Endodermal cell (in vitro differentiated cells): ENCODE data around the gene AEBP1. TPM values are rescaled to one million over a fixed set of nuclear protein-coding genes. Genes with fewer than 3 reads are reported as not detected.

Experiments used
- DNase-seq: peaks from one replicate; pipeline ENCODE4 v3.0.0-alpha.2; 2017
- H3K27ac ChIP-seq: 2 replicates; pipeline ENCODE4 v1.5.1; 2013; ENCODE audit warnings: mild to moderate bottlenecking, low read depth, low read length, moderate library complexity
- H3K27me3 ChIP-seq: 2 replicates; pipeline ENCODE4 v1.6.1; 2013; ENCODE audit warnings: mild to moderate bottlenecking, low read length, moderate library complexity; ENCODE audit not compliant: insufficient read depth, control insufficient read depth, poor library complexity, severe bottlenecking
- H3K36me3 ChIP-seq: 2 replicates; pipeline ENCODE4 v1.7.0; 2013; ENCODE audit warnings: mild to moderate bottlenecking, low read length, moderate library complexity; ENCODE audit not compliant: control insufficient read depth, insufficient read depth
- H3K4me1 ChIP-seq: one replicate; pipeline ENCODE4 v1.7.0; 2013; ENCODE audit warnings: low read length; ENCODE audit not compliant: control insufficient read depth, insufficient read depth
- H3K4me3 ChIP-seq: 2 replicates; pipeline ENCODE4 v1.5.1; 2013; ENCODE audit warnings: mild to moderate bottlenecking, low read length, moderate library complexity
- H3K9ac ChIP-seq: 2 replicates; pipeline ENCODE4 v1.6.1; 2013; ENCODE audit warnings: mild to moderate bottlenecking, low read length, moderate library complexity; ENCODE audit not compliant: poor library complexity, severe bottlenecking; ENCODE audit errors: extremely low read depth
- H3K9me3 ChIP-seq: 2 replicates; pipeline ENCODE4 v1.6.1; 2013; ENCODE audit warnings: mild to moderate bottlenecking, low read length, moderate library complexity; ENCODE audit not compliant: control insufficient read depth
- H3K27ac Mint-ChIP-seq: 2 replicates; pipeline ENCODE4 v1.8.0; 2020; ENCODE audit warnings: mixed read lengths
- H3K27me3 Mint-ChIP-seq: 2 replicates; pipeline ENCODE4 v1.8.0; 2021; ENCODE audit warnings: mild to moderate bottlenecking, mixed read lengths; ENCODE audit not compliant: insufficient read depth
- H3K36me3 Mint-ChIP-seq: 2 replicates; pipeline ENCODE4 v1.8.0; 2020; ENCODE audit warnings: low read depth, mixed read lengths
- H3K4me1 Mint-ChIP-seq: 2 replicates; pipeline ENCODE4 v1.8.0; 2020; ENCODE audit warnings: mixed read lengths
- H3K4me3 Mint-ChIP-seq: 2 replicates; pipeline ENCODE4 v1.8.0; 2020; ENCODE audit warnings: mild to moderate bottlenecking, moderate library complexity, mixed read lengths
- H3K9me3 Mint-ChIP-seq: 2 replicates; pipeline ENCODE4 v1.8.0; 2020; ENCODE audit warnings: mild to moderate bottlenecking, mixed read lengths
- WGBS, 2 experiments: methylation state at CpG; one replicate each; pipeline versions ENCODE4 v1.1.5 to v1.1.7; 2013; ENCODE audit warnings: missing lambda C conversion rate in 2 of 2, mixed read lengths in 1 of 2; ENCODE audit not compliant: insufficient coverage in 1 of 2, insufficient read length in 1 of 2; 5-methylcytosine and 5-hydroxymethylcytosine counted together
- total RNA-seq, 2 donors: library from RNA; stranded (reverse); fragmentation: NEBNext Ultra II Directional in 1 of 2; extraction: Animal tissue kit (Norgen Biotek cat#: 25700) in 1 of 2; gene quantifications; 2 replicates in 1 of 2; 3 replicates in 1 of 2; pipeline ENCODE4 v1.2.1, GENCODE V29; 2021
- TF ChIP-seq, protein P1 (sequence below): fragments of 200-600 bp; sonication (generic); conservative IDR thresholded peaks from 2 replicates; pipeline ENCODE4 v1.5.0; 2021; ENCODE audit warnings: antibody characterized with exemption, mild to moderate bottlenecking

The AEBP1 gene
- total RNA-seq, 2 donors from 2014 or later = 55.2 to 65.8 TPM

- Mint-ChIP-seq H3K27ac (no peak overlapping the region), H3K9me3 (no peaks in the 10 kb centered on the region), H3K27me3 (peaks cover 6% of the 10 kb centered on the region), H3K4me3 (no peak overlapping the region), H3K4me1 (peaks cover 4% of the 10 kb centered on the region), H3K36me3 (no peaks in the 10 kb centered on the region)
- DNase-seq = no peak
- Histone ChIP-seq H3K27ac (no peak overlapping the region), H3K27me3 (no peaks in the 10 kb centered on the region), H3K4me3 (no peak overlapping the region), H3K9me3 (no peaks in the 10 kb centered on the region), H3K9ac (no peak overlapping the region), H3K36me3 (no peaks in the 10 kb centered on the region), H3K4me1 (no peaks in the 10 kb centered on the region)
- 84 to 86% methylated on average over 4 to 8 of the region's 8 CpGs for WGBS, 2 experiments
- TF ChIP-seq, protein P1, sequence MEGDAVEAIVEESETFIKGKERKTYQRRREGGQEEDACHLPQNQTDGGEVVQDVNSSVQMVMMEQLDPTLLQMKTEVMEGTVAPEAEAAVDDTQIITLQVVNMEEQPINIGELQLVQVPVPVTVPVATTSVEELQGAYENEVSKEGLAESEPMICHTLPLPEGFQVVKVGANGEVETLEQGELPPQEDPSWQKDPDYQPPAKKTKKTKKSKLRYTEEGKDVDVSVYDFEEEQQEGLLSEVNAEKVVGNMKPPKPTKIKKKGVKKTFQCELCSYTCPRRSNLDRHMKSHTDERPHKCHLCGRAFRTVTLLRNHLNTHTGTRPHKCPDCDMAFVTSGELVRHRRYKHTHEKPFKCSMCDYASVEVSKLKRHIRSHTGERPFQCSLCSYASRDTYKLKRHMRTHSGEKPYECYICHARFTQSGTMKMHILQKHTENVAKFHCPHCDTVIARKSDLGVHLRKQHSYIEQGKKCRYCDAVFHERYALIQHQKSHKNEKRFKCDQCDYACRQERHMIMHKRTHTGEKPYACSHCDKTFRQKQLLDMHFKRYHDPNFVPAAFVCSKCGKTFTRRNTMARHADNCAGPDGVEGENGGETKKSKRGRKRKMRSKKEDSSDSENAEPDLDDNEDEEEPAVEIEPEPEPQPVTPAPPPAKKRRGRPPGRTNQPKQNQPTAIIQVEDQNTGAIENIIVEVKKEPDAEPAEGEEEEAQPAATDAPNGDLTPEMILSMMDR = no peak
Observed at GRCh38 chr7:44096326-44096881, 7.7 kb upstream of the AEBP1 start.

DNA sequence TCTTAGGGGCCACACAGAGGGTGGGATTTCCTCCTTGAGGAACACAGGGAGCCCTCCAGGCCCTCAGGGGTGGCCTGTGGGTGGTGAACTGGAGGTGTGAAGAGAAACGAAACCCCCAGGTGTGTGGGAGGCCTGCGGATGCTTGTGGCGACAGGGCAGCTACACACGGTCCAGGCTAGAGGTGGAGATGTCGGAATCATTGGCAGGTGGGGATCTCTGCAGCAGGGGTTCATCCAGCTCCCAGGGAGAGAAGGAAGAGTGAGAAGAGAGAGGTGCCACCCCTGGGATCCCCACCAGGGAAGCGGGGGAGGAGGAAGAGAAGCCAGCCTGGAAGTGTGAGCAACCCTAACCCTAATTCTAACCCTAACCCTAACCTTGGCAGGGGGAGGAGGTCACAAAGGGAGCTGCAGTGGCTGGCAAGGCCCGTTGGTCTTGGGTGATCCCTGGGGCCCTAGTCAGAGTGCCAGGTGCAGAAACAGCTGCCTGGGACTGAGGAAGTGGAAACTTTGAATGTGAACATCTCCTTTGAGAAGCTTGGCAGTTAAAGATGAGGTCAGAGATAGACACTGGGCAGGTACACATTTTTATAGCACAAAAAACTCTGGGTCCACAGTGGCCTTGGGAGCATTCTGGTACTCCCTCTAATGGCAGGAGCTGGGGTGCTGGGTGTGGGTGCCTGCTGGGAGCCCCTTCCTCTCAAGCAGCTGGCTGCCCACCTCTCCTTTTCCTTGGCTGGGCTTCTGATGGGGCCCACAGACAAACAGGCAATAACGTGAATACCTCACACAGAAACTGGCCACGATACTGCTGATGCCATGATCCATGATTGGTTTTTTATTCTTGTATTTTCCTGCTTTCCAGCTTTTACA, 6.8 kb upstream of the AEBP1 start:
- Histone ChIP-seq H3K4me3 (no peak overlapping the region), H3K27ac (no peak overlapping the region), H3K27me3 (no peaks in the 10 kb centered on the region), H3K36me3 (no peaks in the 10 kb centered on the region), H3K9me3 (no peaks in the 10 kb centered on the region), H3K9ac (no peak overlapping the region), H3K4me1 (no peaks in the 10 kb centered on the region)
- peaks cover 1% of the 10 kb centered on the region for H3K4me1 Mint-ChIP-seq
- 89 to 96% methylated on average over 4 to 8 of the region's 9 CpGs for WGBS, 2 experiments
- no peaks in the 10 kb centered on the region for H3K36me3 Mint-ChIP-seq
- no peak overlapping the region for H3K27ac Mint-ChIP-seq
- no peak overlapping the region for H3K4me3 Mint-ChIP-seq
- no peak for DNase-seq
- no peaks in the 10 kb centered on the region for H3K9me3 Mint-ChIP-seq
- TF ChIP-seq, protein P1 = no peak
- peaks cover 8% of the 10 kb centered on the region for H3K27me3 Mint-ChIP-seq

- H3K27ac Mint-ChIP-seq = no peak overlapping the region
- DNase-seq = no peak
- no peaks in the 10 kb centered on the region for H3K36me3 ChIP-seq
- no peaks in the 10 kb centered on the region for H3K36me3 Mint-ChIP-seq
- no peaks in the 10 kb centered on the region for H3K4me1 ChIP-seq
- peaks cover 2% of the 10 kb centered on the region for H3K27me3 ChIP-seq
- H3K9me3 ChIP-seq = no peaks in the 10 kb centered on the region
- H3K4me3 ChIP-seq = no peak overlapping the region
- peaks cover 17% of the 10 kb centered on the region for H3K27me3 Mint-ChIP-seq
- H3K4me1 Mint-ChIP-seq = no peaks in the 10 kb centered on the region
- TF ChIP-seq, protein P1 = no peak
- H3K27ac ChIP-seq = no peak overlapping the region
- no peak overlapping the region for H3K4me3 Mint-ChIP-seq
- no peak overlapping the region for H3K9ac ChIP-seq
- 90 to 96% methylated on average over 4 to 5 of the region's 6 CpGs for WGBS, 2 experiments
- H3K9me3 Mint-ChIP-seq = no peaks in the 10 kb centered on the region
Observed at GRCh38 chr7:44098092-44099068, 5.8 kb upstream of the AEBP1 start.
